ENCODE measurements around the gene IL15RA.

- TF ChIP-seq EZH2 (IDR thresholded peaks at IDR 0.05; ENCODE audit: borderline replicate concordance, low read length): no peak
- TF ChIP-seq, protein P1, sequence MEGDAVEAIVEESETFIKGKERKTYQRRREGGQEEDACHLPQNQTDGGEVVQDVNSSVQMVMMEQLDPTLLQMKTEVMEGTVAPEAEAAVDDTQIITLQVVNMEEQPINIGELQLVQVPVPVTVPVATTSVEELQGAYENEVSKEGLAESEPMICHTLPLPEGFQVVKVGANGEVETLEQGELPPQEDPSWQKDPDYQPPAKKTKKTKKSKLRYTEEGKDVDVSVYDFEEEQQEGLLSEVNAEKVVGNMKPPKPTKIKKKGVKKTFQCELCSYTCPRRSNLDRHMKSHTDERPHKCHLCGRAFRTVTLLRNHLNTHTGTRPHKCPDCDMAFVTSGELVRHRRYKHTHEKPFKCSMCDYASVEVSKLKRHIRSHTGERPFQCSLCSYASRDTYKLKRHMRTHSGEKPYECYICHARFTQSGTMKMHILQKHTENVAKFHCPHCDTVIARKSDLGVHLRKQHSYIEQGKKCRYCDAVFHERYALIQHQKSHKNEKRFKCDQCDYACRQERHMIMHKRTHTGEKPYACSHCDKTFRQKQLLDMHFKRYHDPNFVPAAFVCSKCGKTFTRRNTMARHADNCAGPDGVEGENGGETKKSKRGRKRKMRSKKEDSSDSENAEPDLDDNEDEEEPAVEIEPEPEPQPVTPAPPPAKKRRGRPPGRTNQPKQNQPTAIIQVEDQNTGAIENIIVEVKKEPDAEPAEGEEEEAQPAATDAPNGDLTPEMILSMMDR (conservative IDR thresholded peaks at IDR 0.05 in 1 of 2, IDR thresholded peaks at IDR 0.05 in 1 of 2; ENCODE audit: extremely low read depth in 1 of 2, insufficient read depth in 1 of 2, low read depth in 1 of 2, low read length in 2 of 2): no peak
Observed at GRCh38 chr10:5917305-5917704, 60.0 kb downstream of the IL15RA start.

All from mammary epithelial cell (primary cell).